ENCODE results near the gene PKNOX1.

DNA sequence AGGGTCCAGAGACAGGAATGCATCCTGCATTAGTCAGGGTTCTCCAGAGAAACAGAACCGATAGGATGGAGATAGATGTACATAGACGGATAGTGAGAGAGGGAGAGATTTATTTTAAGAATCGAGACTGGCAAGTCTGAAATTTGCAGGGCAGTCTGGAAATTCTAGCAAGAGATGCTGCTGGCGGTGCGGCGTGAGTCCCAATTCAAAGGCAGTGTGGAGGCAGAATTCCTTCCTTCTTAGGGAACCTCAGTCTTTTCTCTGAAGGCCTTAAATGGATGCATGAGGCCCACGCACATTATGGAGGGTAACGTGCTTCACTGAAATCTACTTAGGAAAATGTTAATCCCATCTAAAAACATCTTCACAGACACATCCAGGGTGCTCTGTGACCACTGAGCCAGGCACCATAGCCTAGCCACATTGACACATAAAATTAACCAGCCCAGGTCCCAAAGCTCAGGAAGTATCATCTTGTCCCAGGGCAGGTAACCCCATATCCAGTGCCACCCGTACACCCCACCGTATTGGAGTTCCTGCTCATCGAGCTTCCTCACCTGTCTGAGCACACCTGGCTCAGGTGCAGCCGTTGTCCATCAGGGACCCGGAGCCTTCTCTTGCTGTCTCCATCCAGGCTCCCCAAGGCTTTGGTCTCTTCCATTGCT is 9.7 kb upstream of the PKNOX1 start:
- TF ChIP-seq POLR2AphosphoS5 (IDR thresholded peaks at IDR 0.05; ENCODE audit: low read depth, low read length) (no peak), CTCF (IDR thresholded peaks at IDR 0.05) (no peak)

Data from Panc1 (cell line).